HG02623 (cell line): ENCODE data around the gene RAB9A.
A peak's percentile ranks its signal among the peaks of the same experiment; 100 is the strongest.

Source experiments
- ATAC-seq: cut with Tn5 transposase; IDR thresholded peaks from one replicate; pipeline ENCODE4 v1.9.1; 2021; ENCODE audit warnings: moderate library complexity; ENCODE audit not compliant: unreplicated experiment

Gene RAB9A

GRCh38 chrX:13742397-13743176, 53.7 kb downstream of the RAB9A start:
- peak; percentile 86 for ATAC-seq

- no peak for ATAC-seq
These were observed 58.9 kb downstream of the RAB9A start for GRCh38 chrX:13747836-13748235.

- ATAC-seq = no peak
These were observed 59.6 kb downstream of the RAB9A start for GRCh38 chrX:13748486-13748885.

GRCh38 chrX:13750204-13750603, 61.3 kb downstream of the RAB9A start:
- ATAC-seq = no peak

- peak; percentile 44 for ATAC-seq
These were observed 61.9 kb downstream of the RAB9A start for GRCh38 chrX:13750812-13751211.

- ATAC-seq = no peak
These were observed 63.2 kb downstream of the RAB9A start for GRCh38 chrX:13752141-13752540.

GRCh38 chrX:13752646-13753045, 63.7 kb downstream of the RAB9A start:
- ATAC-seq = peak; percentile 51

- ATAC-seq = no peak
These were observed 65.8 kb downstream of the RAB9A start for GRCh38 chrX:13754765-13755164.

GRCh38 chrX:13755254-13755653, 66.3 kb downstream of the RAB9A start:
- no peak for ATAC-seq

- no peak for ATAC-seq
These were observed 67.5 kb downstream of the RAB9A start for GRCh38 chrX:13756381-13756780.

GRCh38 chrX:13759152-13759718, 70.3 kb downstream of the RAB9A start:
- peak; percentile 65 for ATAC-seq
